T follicular helper cell (primary cell): ENCODE data around the gene AVPR2.

Source experiments
- DNase-seq: peaks from one replicate; pipeline ENCODE4 v3.0.0-alpha.2; 2020; ENCODE audit warnings: low read depth
- total RNA-seq, 2 experiments: gene quantifications; one replicate each; lab custom pipeline; 2026; lab: John Stamatoyannopoulos, UW

Gene AVPR2
- total RNA-seq = 0 reads per million in 2 experiments

GRCh38 chrX:153903991-153904957 lies at the start of gene AVPR2:
Gene AVPR2 (plus strand): TSS chrX:153904673. CDS start chrX:153905146, 473 bp downstream.
- DNase-seq = no peak

GRCh38 chrX:153854702-153855101 lies 49.8 kb upstream of the AVPR2 start:
- no peak for DNase-seq

GRCh38 chrX:153857348-153857903 lies 47.0 kb upstream of the AVPR2 start:
- no peak for DNase-seq

- no peak for DNase-seq
Measured at GRCh38 chrX:153861151-153861550, 43.3 kb upstream of the AVPR2 start.

- DNase-seq = no peak
Measured at GRCh38 chrX:153861733-153862310, 42.7 kb upstream of the AVPR2 start.

- DNase-seq = no peak
Measured at GRCh38 chrX:153862369-153863250, 41.9 kb upstream of the AVPR2 start.

- no peak for DNase-seq
Measured at GRCh38 chrX:153863251-153863991, 41.1 kb upstream of the AVPR2 start.

GRCh38 chrX:153864101-153864500 lies 40.4 kb upstream of the AVPR2 start:
- DNase-seq = no peak

- DNase-seq = no peak
Measured at GRCh38 chrX:153864561-153865320, 39.7 kb upstream of the AVPR2 start.

GRCh38 chrX:153865321-153865580 lies 39.2 kb upstream of the AVPR2 start:
- no peak for DNase-seq

GRCh38 chrX:153865685-153866084 lies 38.8 kb upstream of the AVPR2 start:
- DNase-seq = no peak

GRCh38 chrX:153866302-153867019 lies 38.0 kb upstream of the AVPR2 start:
- no peak for DNase-seq

GRCh38 chrX:153867139-153867538 lies 37.3 kb upstream of the AVPR2 start:
- DNase-seq = no peak

GRCh38 chrX:153867671-153868070 lies 36.8 kb upstream of the AVPR2 start:
- DNase-seq = no peak

GRCh38 chrX:153868576-153869472 lies 35.6 kb upstream of the AVPR2 start:
- no peak for DNase-seq

GRCh38 chrX:153869473-153870287 lies 34.8 kb upstream of the AVPR2 start:
- DNase-seq = no peak

- no peak for DNase-seq
Measured at GRCh38 chrX:153870288-153870690, 34.2 kb upstream of the AVPR2 start.

- DNase-seq = no peak
Measured at GRCh38 chrX:153870791-153871360, 33.6 kb upstream of the AVPR2 start.
